WTC11 (cell line): ENCODE data around the gene PGM3. TPM values are rescaled to one million over a fixed set of nuclear protein-coding genes. Genes with fewer than 3 reads are reported as not detected.
A peak's percentile ranks its signal among the peaks of the same experiment; 100 is the strongest.

Experiments
- ATAC-seq: fragments of 200-7000 bp; cut with Tn5 transposase; 2 replicates; pipeline ENCODE4 v1.10.0; 2021; ENCODE audit warnings: mild to moderate bottlenecking, moderate library complexity
- Bru-seq: library from RNA; stranded (reverse); fragments of 400-500 nt; gene quantifications from one replicate; lab custom pipeline; 2021; lab: Mats Ljungman, UMichigan
- CTCF ChIA-PET: fragments of 300-600 bp; sonication (Branson Sonifier 250); formaldehyde crosslinking; loops from one replicate; lab custom pipeline; 2021; ENCODE audit warnings: antibody characterized with exemption; lab: Charles Lee
- POLR2A ChIA-PET: fragments of 350-600 bp; sonication (Branson Sonifier 250); formaldehyde crosslinking; loops from one replicate; lab custom pipeline; 2021; ENCODE audit warnings: antibody characterized with exemption; lab: Charles Lee
- DNase-seq: peaks from one replicate; pipeline ENCODE4 v3.0.0; 2021; ENCODE audit warnings: low spot score
- H3K27ac Mint-ChIP-seq: 2 replicates; pipeline ENCODE4 v1.8.0; 2021; ENCODE audit warnings: mixed read lengths
- H3K27me3 Mint-ChIP-seq: 2 replicates; pipeline ENCODE4 v1.8.0; 2021; ENCODE audit warnings: low read depth, mild to moderate bottlenecking, moderate library complexity, mixed read lengths
- H3K36me3 Mint-ChIP-seq: 2 replicates; pipeline ENCODE4 v1.8.0; 2021; ENCODE audit warnings: mixed read lengths
- H3K4me1 Mint-ChIP-seq: 2 replicates; pipeline ENCODE4 v1.8.0; 2022; ENCODE audit warnings: mixed read lengths
- H3K4me3 Mint-ChIP-seq: 2 replicates; pipeline ENCODE4 v1.8.0; 2021; ENCODE audit warnings: mild to moderate bottlenecking, moderate library complexity, mixed read lengths
- H3K9me3 Mint-ChIP-seq: 2 replicates; pipeline ENCODE4 v1.8.0; 2021; ENCODE audit warnings: mixed read lengths
- ARID4B ChIP-seq: sonication (generic); formaldehyde crosslinking; IDR thresholded peaks from 2 replicates; pipeline ENCODE4 v1.8.0; 2023; ENCODE audit warnings: missing genetic modification reagents, mild to moderate bottlenecking, borderline replicate concordance
- ATF1 ChIP-seq: sonication (generic); formaldehyde crosslinking; IDR thresholded peaks from 2 replicates; pipeline ENCODE4 v1.8.1; 2023; ENCODE audit warnings: mild to moderate bottlenecking, moderate library complexity, missing genetic modification reagents
- CREM ChIP-seq: sonication (generic); formaldehyde crosslinking; IDR thresholded peaks from 2 replicates; pipeline ENCODE4 v1.8.1; 2022; ENCODE audit warnings: mild to moderate bottlenecking, missing genetic modification reagents, moderate library complexity
- CTCF ChIP-seq: fragments of 200-600 bp; IDR thresholded peaks from 2 replicates; pipeline ENCODE4 v1.8.0; 2022; ENCODE audit warnings: antibody characterized with exemption
- E2F5 ChIP-seq: sonication (generic); formaldehyde crosslinking; IDR thresholded peaks from 2 replicates; pipeline ENCODE4 v1.8.1; 2022; ENCODE audit warnings: mild to moderate bottlenecking, moderate library complexity, missing genetic modification reagents
- ETV6 ChIP-seq: sonication (generic); formaldehyde crosslinking; IDR thresholded peaks from 2 replicates; pipeline ENCODE4 v1.8.1; 2022; ENCODE audit warnings: mild to moderate bottlenecking, missing genetic modification reagents
- FOXP4 ChIP-seq: sonication (generic); formaldehyde crosslinking; IDR thresholded peaks from 2 replicates; pipeline ENCODE4 v1.8.0; 2022; ENCODE audit warnings: mild to moderate bottlenecking, missing genetic modification reagents
- HMGXB4 ChIP-seq: sonication (generic); formaldehyde crosslinking; IDR thresholded peaks from 2 replicates; pipeline ENCODE4 v1.8.1; 2023; ENCODE audit warnings: mild to moderate bottlenecking, moderate library complexity, missing genetic modification reagents
- MXD4 ChIP-seq: fragments of 250-450 bp; sonication (Bioruptor Pico); IDR thresholded peaks from 2 replicates; pipeline ENCODE4 v1.8.0; 2021; ENCODE audit warnings: mild to moderate bottlenecking, moderate library complexity, borderline replicate concordance
- NFYB ChIP-seq: sonication (generic); formaldehyde crosslinking; conservative IDR thresholded peaks from 2 replicates; pipeline ENCODE4 v1.8.0; 2022; ENCODE audit warnings: low read depth, missing genetic modification reagents
- SMAD3 ChIP-seq: sonication (generic); formaldehyde crosslinking; IDR thresholded peaks from 2 replicates; pipeline ENCODE4 v1.8.0; 2022; ENCODE audit warnings: missing genetic modification reagents, mild to moderate bottlenecking, borderline replicate concordance
- SP1 ChIP-seq: sonication (generic); formaldehyde crosslinking; conservative IDR thresholded peaks from 2 replicates; pipeline ENCODE4 v1.8.1; 2022; ENCODE audit warnings: missing genetic modification reagents
- TEAD1 ChIP-seq: sonication (generic); formaldehyde crosslinking; IDR thresholded peaks from 2 replicates; pipeline ENCODE4 v1.8.0; 2022; ENCODE audit warnings: mild to moderate bottlenecking, missing genetic modification reagents
- TEAD4 ChIP-seq: sonication (generic); formaldehyde crosslinking; IDR thresholded peaks from 2 replicates; pipeline ENCODE4 v1.8.0; 2022; ENCODE audit warnings: mild to moderate bottlenecking, missing genetic modification reagents
- ZNF121 ChIP-seq: sonication (generic); formaldehyde crosslinking; IDR thresholded peaks from 2 replicates; pipeline ENCODE4 v1.8.0; 2023; ENCODE audit warnings: missing genetic modification reagents
- ZNF232 ChIP-seq: sonication (generic); formaldehyde crosslinking; IDR thresholded peaks from 2 replicates; pipeline ENCODE4 v1.8.0; 2022; ENCODE audit warnings: mild to moderate bottlenecking, missing genetic modification reagents
- ZNF281 ChIP-seq: sonication (generic); formaldehyde crosslinking; IDR thresholded peaks from 2 replicates; pipeline ENCODE4 v1.8.0; 2023; ENCODE audit warnings: mild to moderate bottlenecking, missing genetic modification reagents
- ZNF396 ChIP-seq: fragments of 250-450 bp; sonication (Bioruptor Pico); IDR thresholded peaks from 2 replicates; pipeline ENCODE4 v1.8.0; 2021; ENCODE audit warnings: mild to moderate bottlenecking, moderate library complexity, borderline replicate concordance
- ZNF423 ChIP-seq: fragments of 250-450 bp; sonication (Bioruptor Pico); IDR thresholded peaks from 2 replicates; pipeline ENCODE4 v2.1.2; 2022; ENCODE audit warnings: mild to moderate bottlenecking, moderate library complexity
- ZNF671 ChIP-seq: fragments of 250-450 bp; sonication (Bioruptor Pico); IDR thresholded peaks from 2 replicates; pipeline ENCODE4 v1.8.0; 2021; ENCODE audit warnings: mild to moderate bottlenecking
- long read RNA-seq, 3 experiments: library from RNA in 1 of 3; library from capped mRNA in 1 of 3; library from polyadenylated mRNA in 1 of 3; unstranded in 2 of 3; stranded (forward) in 1 of 3; transcript quantifications; one replicate each; pipeline ENCODE4 v2.0.0, GENCODE V29; 2021
- total RNA-seq: library from RNA; stranded (reverse); gene quantifications from 3 replicates; pipeline ENCODE4 v1.2.3, GENCODE V29; 2021

PGM3 gene
- total RNA-seq (67.4 to 70.0 TPM (median 67.6 TPM) in 3 replicates), Bru-seq, nascent RNA (percentile 93 among the genes with signal in this experiment)
- long read RNA-seq, experiment 1, full-length matches to known transcripts: 228 of 333 reads
- long read RNA-seq, experiment 1, partial matches to known transcripts: 34 of 333 reads
- long read RNA-seq, experiment 1, other reads (novel, unspliced or antisense): 71 of 333 reads
- long read RNA-seq, experiment 2, full-length matches to known transcripts: 24 of 90 reads
- long read RNA-seq, experiment 2, partial matches to known transcripts: 23 of 90 reads
- long read RNA-seq, experiment 2, other reads (novel, unspliced or antisense): 43 of 90 reads
- long read RNA-seq, experiment 3, full-length matches to known transcripts: 86 of 115 reads
- long read RNA-seq, experiment 3, partial matches to known transcripts: 7 of 115 reads
- long read RNA-seq, experiment 3, other reads (novel, unspliced or antisense): 22 of 115 reads

- peaks cover 24% of the 10 kb centered on the region for H3K4me1 Mint-ChIP-seq
- peak; percentile 90 for ATAC-seq
- H3K36me3 Mint-ChIP-seq: peaks cover 50% of the 10 kb centered on the region
- peak within 1 kb of the TSS; percentile 94 for H3K4me3 Mint-ChIP-seq
- ChIA-PET CTCF (interaction anchor here (0.6 to 2.1 kb wide), 7 partner anchors 22 to 343 kb away, joined by 3 to 9 read pairs (median 5); partner anchors contain the start of genes DOP1A, PRSS35 and UBE3D), POLR2A (interaction anchor here (0.6 kb wide), 1 partner anchor 319 kb away, joined by 3 read pairs; the partner anchor contains the start of gene PRSS35)
- H3K27ac Mint-ChIP-seq: peak within 1 kb of the TSS; percentile 94
- no peaks in the 10 kb centered on the region for H3K9me3 Mint-ChIP-seq
- H3K27me3 Mint-ChIP-seq: no peaks in the 10 kb centered on the region
- DNase-seq: peak; percentile 87
- TF ChIP-seq MXD4 (CRISPR knock-in tag): no peak
- 0 out of 2 replicates have a peak, but pooled peaks have one; percentile 29 for TF ChIP-seq TEAD4
- TF ChIP-seq ATF1 (CRISPR knock-in tag): peak; percentile 26; the same call in 1 of the 2 replicates
- TF ChIP-seq HMGXB4: peak; percentile 58
- TF ChIP-seq ZNF423 (CRISPR knock-in tag): 0 out of 2 replicates have a peak, but pooled peaks have one; percentile 32
- peak; percentile 80 for TF ChIP-seq ETV6 (CRISPR knock-in tag)
- peak; percentile 10 for TF ChIP-seq FOXP4 (CRISPR knock-in tag)
- no peak for TF ChIP-seq ZNF671 (CRISPR knock-in tag)
- peak; percentile 45; the same call in 1 of the 2 replicates for TF ChIP-seq NFYB (CRISPR knock-in tag)
- no peak for TF ChIP-seq ZNF396 (CRISPR knock-in tag)
- TF ChIP-seq ZNF232 (CRISPR knock-in tag): peak; percentile 81; the same call in 1 of the 2 replicates
- 0 out of 2 replicates have a peak, but pooled peaks have one; percentile 54 for TF ChIP-seq SMAD3
- no peak for TF ChIP-seq ZNF281 (CRISPR knock-in tag)
- peak; percentile 69 for TF ChIP-seq TEAD1 (CRISPR knock-in tag)
- TF ChIP-seq E2F5: peak; percentile 63; the same call in 1 of the 2 replicates
- TF ChIP-seq CREM (CRISPR knock-in tag): peak; percentile 73
- peak; percentile 91 for TF ChIP-seq SP1 (CRISPR knock-in tag)
- TF ChIP-seq CTCF: no peak
- peak; percentile 40; the same call in 1 of the 2 replicates for TF ChIP-seq ZNF121 (CRISPR knock-in tag)
- TF ChIP-seq ARID4B (CRISPR knock-in tag): peak; percentile 83
Measured at GRCh38 chr6:83192871-83193746, at the start of gene PGM3, which contains the start of gene RWDD2A. PGM3 (minus strand) TSS chr6:83193265; CDS start chr6:83191012, 2,253 bp downstream. RWDD2A (plus strand) TSS chr6:83193357; CDS start chr6:83194452, 1,095 bp downstream.
